Measurements from ENCODE around the gene OTC. TPM values are rescaled to one million over a fixed set of nuclear protein-coding genes. Genes with fewer than 3 reads are reported as not detected.

The OTC gene
- total and polyA plus RNA-seq, 2 experiments from 2014 or later, result not detected

DNA sequence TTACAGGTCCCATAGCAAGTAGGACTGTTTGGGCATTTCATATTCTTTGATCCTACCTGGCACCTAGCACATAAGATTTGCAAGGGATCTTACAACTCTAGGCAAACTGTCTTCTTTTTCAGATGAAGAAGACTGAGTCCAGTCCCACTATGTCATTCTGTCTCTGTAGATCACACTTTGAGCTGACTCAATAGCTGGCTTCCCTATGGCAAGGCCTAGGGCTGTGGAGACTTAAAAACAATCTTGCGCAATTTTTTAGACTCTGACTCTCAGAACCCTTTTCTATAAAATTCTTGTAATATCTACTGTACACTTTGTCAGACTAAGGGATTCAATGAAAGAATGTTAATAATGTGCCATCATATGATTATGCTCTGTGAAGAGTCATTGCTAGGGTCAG lies 26.7 kb downstream of the OTC start:
- in situ Hi-C loops (cut with MboI), result no loop called here
- peak; percentile 11 for DNase-seq
- H3K27me3 ChIP-seq (replicated peaks; ENCODE audit: insufficient read depth), result no peaks in the 10 kb centered on the region
- H3K27ac ChIP-seq, result no peak overlapping the region
- H2AFZ ChIP-seq, result no peak overlapping the region
- no peaks in the 10 kb centered on the region for H3K36me3 ChIP-seq (ENCODE audit: low read depth)
- no peaks in the 10 kb centered on the region for H3F3A ChIP-seq (ENCODE audit: insufficient read depth)
- no peaks in the 10 kb centered on the region for H3K9me2 ChIP-seq (ENCODE audit: insufficient read depth)
- no peaks in the 10 kb centered on the region for H3K9me3 ChIP-seq (ENCODE audit: low read depth)
- H3K79me2 ChIP-seq (ENCODE audit: insufficient read depth), result no peaks in the 10 kb centered on the region
- 88 to 100% methylated on average over 1 of the region's 1 CpG for WGBS, 2 experiments (ENCODE audit: low coverage in 1 of 2, low lambda C conversion rate in 2 of 2, missing lambda C conversion rate in 2 of 2)
- no peaks in the 10 kb centered on the region for H4K20me1 ChIP-seq (ENCODE audit: insufficient read depth)
- no peak overlapping the region for H3K9ac ChIP-seq
- H3K4me2 ChIP-seq (ENCODE audit: unreplicated experiment), result no peak overlapping the region
- no peaks in the 10 kb centered on the region for H3K4me1 ChIP-seq (ENCODE audit: insufficient read depth)
- TF ChIP-seq EZH2 (IDR thresholded peaks at IDR 0.05; ENCODE audit: insufficient read depth, poor library complexity, severe bottlenecking), result no peak
- TF ChIP-seq EZH2phosphoT487 (IDR thresholded peaks at IDR 0.05; ENCODE audit: insufficient read depth, low read depth), result no peak
- H3K4me3 ChIP-seq, result no peak overlapping the region

- no peak overlapping the region for H2AFZ ChIP-seq
- H3K4me1 ChIP-seq (ENCODE audit: insufficient read depth), result no peaks in the 10 kb centered on the region
- no peak overlapping the region for H3K4me3 ChIP-seq
- no peaks in the 10 kb centered on the region for H3F3A ChIP-seq (ENCODE audit: insufficient read depth)
- H3K79me2 ChIP-seq (ENCODE audit: insufficient read depth), result no peaks in the 10 kb centered on the region
- no peaks in the 10 kb centered on the region for H3K36me3 ChIP-seq (ENCODE audit: low read depth)
- H3K9ac ChIP-seq, result no peak overlapping the region
- in situ Hi-C loops (cut with MboI), result no loop called here
- 0% methylated on average over 1 of the region's 1 CpG for WGBS, 2 experiments (ENCODE audit: low coverage in 1 of 2, low lambda C conversion rate in 2 of 2, missing lambda C conversion rate in 2 of 2)
- H3K9me3 ChIP-seq (ENCODE audit: low read depth), result no peaks in the 10 kb centered on the region
- H3K27ac ChIP-seq, result no peak overlapping the region
- H3K4me2 ChIP-seq (ENCODE audit: unreplicated experiment), result no peak overlapping the region
- TF ChIP-seq EZH2phosphoT487 (IDR thresholded peaks at IDR 0.05; ENCODE audit: insufficient read depth, low read depth) (no peak), EZH2 (IDR thresholded peaks at IDR 0.05; ENCODE audit: insufficient read depth, poor library complexity, severe bottlenecking) (no peak)
- no peak for DNase-seq
- no peaks in the 10 kb centered on the region for H4K20me1 ChIP-seq (ENCODE audit: insufficient read depth)
- no peaks in the 10 kb centered on the region for H3K27me3 ChIP-seq (replicated peaks; ENCODE audit: insufficient read depth)
- H3K9me2 ChIP-seq (ENCODE audit: insufficient read depth), result no peaks in the 10 kb centered on the region
Observed at GRCh38 chrX:38382663-38383062, 30.3 kb downstream of the OTC start.

GRCh38 chrX:38400389-38400910 lies 48.0 kb downstream of the OTC start:
- 37 to 67% methylated on average over 4 to 5 of the region's 6 CpGs for WGBS, 2 experiments (ENCODE audit: low coverage in 1 of 2, low lambda C conversion rate in 2 of 2, missing lambda C conversion rate in 2 of 2)
- H3F3A ChIP-seq (ENCODE audit: insufficient read depth), result no peaks in the 10 kb centered on the region
- H3K9me2 ChIP-seq (ENCODE audit: insufficient read depth), result no peaks in the 10 kb centered on the region
- no peak overlapping the region for H3K27ac ChIP-seq
- no peaks in the 10 kb centered on the region for H3K27me3 ChIP-seq (replicated peaks; ENCODE audit: insufficient read depth)
- TF ChIP-seq EZH2phosphoT487 (IDR thresholded peaks at IDR 0.05; ENCODE audit: insufficient read depth, low read depth) (no peak), EZH2 (IDR thresholded peaks at IDR 0.05; ENCODE audit: insufficient read depth, poor library complexity, severe bottlenecking) (no peak)
- H3K4me1 ChIP-seq (ENCODE audit: insufficient read depth), result no peaks in the 10 kb centered on the region
- no peak overlapping the region for H3K4me2 ChIP-seq (ENCODE audit: unreplicated experiment)
- H3K9me3 ChIP-seq (ENCODE audit: low read depth), result no peaks in the 10 kb centered on the region
- H2AFZ ChIP-seq, result no peak overlapping the region
- no peaks in the 10 kb centered on the region for H4K20me1 ChIP-seq (ENCODE audit: insufficient read depth)
- no peak overlapping the region for H3K9ac ChIP-seq
- H3K79me2 ChIP-seq (ENCODE audit: insufficient read depth), result no peaks in the 10 kb centered on the region
- no peaks in the 10 kb centered on the region for H3K36me3 ChIP-seq (ENCODE audit: low read depth)
- in situ Hi-C loops (cut with MboI), result no loop called here
- no peak for DNase-seq
- H3K4me3 ChIP-seq, result no peak overlapping the region

GRCh38 chrX:38402118-38402517 lies 49.7 kb downstream of the OTC start:
- Histone ChIP-seq H3K27ac (no peak overlapping the region), H3K9me3 (ENCODE audit: low read depth) (no peaks in the 10 kb centered on the region), H3K9ac (no peak overlapping the region), H3K4me1 (ENCODE audit: insufficient read depth) (no peaks in the 10 kb centered on the region), H2AFZ (no peak overlapping the region), H3K4me3 (no peak overlapping the region), H3K79me2 (ENCODE audit: insufficient read depth) (no peaks in the 10 kb centered on the region), H4K20me1 (ENCODE audit: insufficient read depth) (no peaks in the 10 kb centered on the region), H3K36me3 (ENCODE audit: low read depth) (no peaks in the 10 kb centered on the region), H3K27me3 (replicated peaks; ENCODE audit: insufficient read depth) (no peaks in the 10 kb centered on the region), H3K9me2 (ENCODE audit: insufficient read depth) (no peaks in the 10 kb centered on the region), H3F3A (ENCODE audit: insufficient read depth) (no peaks in the 10 kb centered on the region), H3K4me2 (ENCODE audit: unreplicated experiment) (no peak overlapping the region)
- TF ChIP-seq EZH2phosphoT487 (IDR thresholded peaks at IDR 0.05; ENCODE audit: insufficient read depth, low read depth) (no peak), EZH2 (IDR thresholded peaks at IDR 0.05; ENCODE audit: insufficient read depth, poor library complexity, severe bottlenecking) (no peak)
- in situ Hi-C loops (cut with MboI), result no loop called here
- no peak for DNase-seq

DNA sequence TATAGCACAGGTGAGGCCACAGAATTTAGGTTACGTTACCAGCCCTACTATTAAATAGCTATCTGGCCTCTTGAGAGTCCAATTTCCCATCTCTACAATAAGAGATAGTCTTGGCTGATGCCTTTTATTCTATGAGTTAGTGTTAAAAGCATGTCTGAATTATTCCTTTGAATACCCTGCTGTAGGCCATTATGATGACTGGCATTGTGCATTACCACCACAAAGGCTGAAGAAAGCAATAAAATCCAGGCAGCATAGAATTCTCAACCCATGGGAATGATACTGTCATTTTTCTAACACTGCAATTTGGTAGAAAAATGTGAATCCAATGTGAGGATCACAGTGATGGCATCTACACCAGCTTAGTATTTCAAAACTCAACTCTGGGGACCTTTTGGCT lies 51.4 kb downstream of the OTC start:
- no peaks in the 10 kb centered on the region for H3K79me2 ChIP-seq (ENCODE audit: insufficient read depth)
- no peaks in the 10 kb centered on the region for H3K9me2 ChIP-seq (ENCODE audit: insufficient read depth)
- H3K9me3 ChIP-seq (ENCODE audit: low read depth), result no peaks in the 10 kb centered on the region
- H3K27ac ChIP-seq, result no peak overlapping the region
- no peak overlapping the region for H3K4me3 ChIP-seq
- H3K27me3 ChIP-seq (replicated peaks; ENCODE audit: insufficient read depth), result no peaks in the 10 kb centered on the region
- no peak overlapping the region for H3K9ac ChIP-seq
- in situ Hi-C loops (cut with MboI), result no loop called here
- H3K4me2 ChIP-seq (ENCODE audit: unreplicated experiment), result no peak overlapping the region
- no peaks in the 10 kb centered on the region for H3F3A ChIP-seq (ENCODE audit: insufficient read depth)
- TF ChIP-seq EZH2phosphoT487 (IDR thresholded peaks at IDR 0.05; ENCODE audit: insufficient read depth, low read depth), result no peak
- no peak for TF ChIP-seq EZH2 (IDR thresholded peaks at IDR 0.05; ENCODE audit: insufficient read depth, poor library complexity, severe bottlenecking)
- H3K36me3 ChIP-seq (ENCODE audit: low read depth), result no peaks in the 10 kb centered on the region
- H4K20me1 ChIP-seq (ENCODE audit: insufficient read depth), result no peaks in the 10 kb centered on the region
- H3K4me1 ChIP-seq (ENCODE audit: insufficient read depth), result no peaks in the 10 kb centered on the region
- H2AFZ ChIP-seq, result no peak overlapping the region
- DNase-seq, result no peak
- 64 to 72% methylated on average over 1 of the region's 1 CpG for WGBS, 2 experiments (ENCODE audit: low coverage in 1 of 2, low lambda C conversion rate in 2 of 2, missing lambda C conversion rate in 2 of 2)

All from GM23248 (cell line).